ENCODE data around the gene SYDE2. TPM values are rescaled to one million over a fixed set of nuclear protein-coding genes. Genes with fewer than 3 reads are reported as not detected.

Gene SYDE2
- total RNA-seq, 5 donors from 2014 or later (not counting 1 experiment from before 2014, with no cell fraction given): 4.5 to 9.2 (median 5.8) TPM

DNA sequence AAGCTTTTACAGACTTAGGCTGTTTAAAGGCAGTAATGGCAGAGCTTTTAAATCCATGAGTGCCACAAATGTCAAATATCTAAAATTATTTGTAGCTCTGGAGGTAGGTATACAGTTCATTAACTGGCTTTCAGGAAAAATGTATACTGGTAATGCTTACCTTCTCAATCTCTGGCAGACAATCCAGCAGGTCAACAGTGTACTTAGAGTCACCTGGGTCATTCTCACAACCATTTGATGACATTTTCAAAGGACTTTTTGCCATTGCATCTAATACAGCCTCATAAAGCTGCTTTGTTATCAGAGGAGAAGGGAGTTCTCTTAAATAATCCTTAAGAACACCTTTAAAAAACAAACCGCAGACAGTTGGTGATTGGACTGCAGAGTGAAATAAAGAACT is 31.9 kb downstream of the SYDE2 start:
- Mint-ChIP-seq H3K9me3 (no peaks in the 10 kb centered on the region), H3K27me3 (no peaks in the 10 kb centered on the region), H3K4me1 (peaks cover 15 to 25% (median 20%) of the 10 kb centered on the region in 3 donors), H3K4me3 (no peak overlapping the region), H3K36me3 (peaks cover 16% of the 10 kb centered on the region), H3K27ac (no peak overlapping the region)
- ChIA-PET POLR2A (interaction anchor here in 1 of 2 donors (0.6 kb wide), 1 partner anchor 26 kb away, joined by 3 read pairs; no protein-coding TSS in a partner anchor), CTCF (interaction anchor here in 1 of 2 donors (1.2 kb wide), 1 partner anchor 71 kb away, joined by 3 read pairs; no protein-coding TSS in a partner anchor)
- no peak overlapping the region for H3K27ac ChIP-seq (ENCODE audit: low read length)
- H3K9me3 ChIP-seq: no peaks in the 10 kb centered on the region
- no peaks in the 10 kb centered on the region for H3K27me3 ChIP-seq (replicated peaks in 1 of 2; ENCODE audit: control insufficient read depth in 2 of 2, extremely low read depth in 1 of 2, insufficient read depth in 2 of 2, low read length in 1 of 2)
- WGBS (ENCODE audit: insufficient coverage): no CpG with 5 or more reads among the region's 1 CpG
- H3K36me3 ChIP-seq (ENCODE audit: control insufficient read depth in 2 of 2, extremely low read depth in 1 of 2, insufficient read depth in 1 of 2, low read length in 1 of 2): no peaks in the 10 kb centered on the region
- H3K4me3 ChIP-seq (ENCODE audit: control insufficient read depth in 1 of 2, extremely low read depth in 1 of 2, low read length in 1 of 2): no peak overlapping the region
- DNase-seq (no peak), ATAC-seq (replicated peaks in 1 of 4) (no peak)
- peaks cover 0 to 3% of the 10 kb centered on the region in 2 experiments for H3K4me1 ChIP-seq (ENCODE audit: control insufficient read depth in 1 of 2, extremely low read depth in 1 of 2, insufficient read depth in 2 of 2, low read length in 2 of 2)

DNA sequence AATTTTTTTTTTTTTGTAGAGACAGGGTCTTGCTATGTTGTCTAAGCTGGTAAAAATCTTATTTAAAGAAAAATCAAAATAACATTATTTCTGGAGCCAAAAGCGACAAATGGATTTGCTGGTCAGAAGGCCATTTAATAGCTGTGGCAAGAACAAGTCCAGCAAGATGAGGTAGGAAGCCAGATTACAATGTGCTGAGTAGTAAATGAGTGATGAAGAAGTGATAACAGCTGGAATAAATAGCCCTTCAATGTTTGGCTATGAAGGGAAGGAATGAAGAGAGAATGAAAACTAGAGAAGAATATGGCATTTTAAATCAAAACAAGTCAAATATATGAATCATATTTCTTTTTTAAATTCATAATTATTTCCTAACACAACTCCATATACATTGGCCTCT is 34.5 kb downstream of the SYDE2 start:
- Mint-ChIP-seq H3K4me3 (no peak overlapping the region), H3K27ac (no peak overlapping the region), H3K4me1 (peaks cover 4 to 8% (median 8%) of the 10 kb centered on the region in 3 donors), H3K27me3 (no peaks in the 10 kb centered on the region), H3K36me3 (peaks cover 19% of the 10 kb centered on the region), H3K9me3 (no peaks in the 10 kb centered on the region)
- Histone ChIP-seq H3K4me3 (ENCODE audit: control insufficient read depth in 1 of 2, extremely low read depth in 1 of 2, low read length in 1 of 2) (no peak overlapping the region), H3K27me3 (replicated peaks in 1 of 2; ENCODE audit: control insufficient read depth in 2 of 2, extremely low read depth in 1 of 2, insufficient read depth in 2 of 2, low read length in 1 of 2) (no peaks in the 10 kb centered on the region), H3K9me3 (no peaks in the 10 kb centered on the region), H3K36me3 (ENCODE audit: control insufficient read depth in 2 of 2, extremely low read depth in 1 of 2, insufficient read depth in 1 of 2, low read length in 1 of 2) (no peaks in the 10 kb centered on the region), H3K27ac (ENCODE audit: low read length) (no peak overlapping the region), H3K4me1 (ENCODE audit: control insufficient read depth in 1 of 2, extremely low read depth in 1 of 2, insufficient read depth in 2 of 2, low read length in 2 of 2) (peaks cover 0 to 2% of the 10 kb centered on the region in 2 experiments)
- DNase-seq (no peak), ATAC-seq (replicated peaks in 1 of 4) (no peak)
- no CpG with 5 or more reads among the region's 1 CpG for WGBS (ENCODE audit: insufficient coverage)
- POLR2A ChIA-PET: no interaction called here
- CTCF ChIA-PET: interaction anchor here in 1 of 2 donors (0.6 to 0.7 kb wide), 2 partner anchors 53 to 279 kb away, joined by 4 read pairs; no protein-coding TSS in a partner anchor

DNA sequence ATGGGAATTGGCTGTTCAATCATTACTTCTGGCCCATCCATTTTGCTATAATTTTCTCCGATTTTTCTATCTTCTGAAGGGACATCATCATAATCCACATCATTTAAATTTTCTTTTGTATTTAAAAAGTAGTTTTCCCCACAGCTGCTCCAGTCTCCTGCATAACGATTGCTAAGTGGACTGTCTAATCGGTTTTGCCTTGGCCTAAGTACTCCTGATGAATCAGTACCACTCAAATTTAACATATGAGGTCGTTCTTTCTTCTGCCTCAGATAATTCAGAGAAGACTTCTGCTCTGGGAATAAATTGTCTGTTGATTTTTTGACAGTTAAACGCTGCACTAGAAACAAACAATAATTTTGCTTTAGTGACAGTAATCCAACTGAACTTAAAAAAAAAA is 41.9 kb downstream of the SYDE2 start:
- Mint-ChIP-seq H3K4me3 (no peak overlapping the region), H3K27me3 (no peaks in the 10 kb centered on the region), H3K4me1 (no peaks in the 10 kb centered on the region), H3K9me3 (no peaks in the 10 kb centered on the region), H3K36me3 (peaks cover 6% of the 10 kb centered on the region), H3K27ac (no peak overlapping the region)
- 60% methylated on average over 1 of the region's 5 CpGs for WGBS (ENCODE audit: insufficient coverage)
- H3K27ac ChIP-seq (ENCODE audit: low read length): no peak overlapping the region
- DNase-seq (no peak), ATAC-seq (replicated peaks in 1 of 4) (no peak)
- POLR2A ChIA-PET: interaction anchor here in 1 of 2 donors (0.5 kb wide), 1 partner anchor 37 kb away, joined by 3 read pairs; no protein-coding TSS in a partner anchor
- no peaks in the 10 kb centered on the region for H3K4me1 ChIP-seq (ENCODE audit: control insufficient read depth in 1 of 2, extremely low read depth in 1 of 2, insufficient read depth in 2 of 2, low read length in 2 of 2)
- CTCF ChIA-PET: interaction anchor here (0.6 to 0.9 kb wide), 2 partner anchors 36 to 40 kb away, joined by 3 read pairs; no protein-coding TSS in a partner anchor
- H3K36me3 ChIP-seq (ENCODE audit: control insufficient read depth in 2 of 2, extremely low read depth in 1 of 2, insufficient read depth in 1 of 2, low read length in 1 of 2): no peaks in the 10 kb centered on the region
- H3K9me3 ChIP-seq: no peaks in the 10 kb centered on the region
- no peaks in the 10 kb centered on the region for H3K27me3 ChIP-seq (replicated peaks in 1 of 2; ENCODE audit: control insufficient read depth in 2 of 2, extremely low read depth in 1 of 2, insufficient read depth in 2 of 2, low read length in 1 of 2)
- H3K4me3 ChIP-seq (ENCODE audit: control insufficient read depth in 1 of 2, extremely low read depth in 1 of 2, low read length in 1 of 2): no peak overlapping the region

DNA sequence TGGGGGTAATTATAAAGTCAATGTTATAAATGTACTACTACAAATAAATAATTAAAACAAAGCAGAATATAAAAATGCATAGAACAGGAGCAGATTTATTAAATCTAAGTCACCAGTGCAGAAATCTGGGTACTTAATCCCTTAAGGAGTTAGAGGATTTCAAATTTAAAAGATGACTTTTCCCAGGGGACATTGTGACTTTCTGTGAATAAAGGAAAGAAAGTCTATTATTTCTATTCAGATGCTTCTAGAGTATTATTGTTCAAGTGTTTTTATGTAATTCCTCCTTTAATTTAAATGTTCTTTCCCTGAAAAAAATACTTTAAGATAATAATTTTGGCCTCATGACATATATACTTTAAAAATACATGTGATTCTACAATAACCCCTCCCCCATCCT is 43.4 kb downstream of the SYDE2 start:
- no peak overlapping the region for H3K27ac Mint-ChIP-seq
- POLR2A ChIA-PET: no interaction called here
- no peaks in the 10 kb centered on the region for H3K9me3 Mint-ChIP-seq
- Histone ChIP-seq H3K27me3 (replicated peaks in 1 of 2; ENCODE audit: control insufficient read depth in 2 of 2, extremely low read depth in 1 of 2, insufficient read depth in 2 of 2, low read length in 1 of 2) (no peaks in the 10 kb centered on the region), H3K4me1 (ENCODE audit: control insufficient read depth in 1 of 2, extremely low read depth in 1 of 2, insufficient read depth in 2 of 2, low read length in 2 of 2) (no peaks in the 10 kb centered on the region), H3K4me3 (ENCODE audit: control insufficient read depth in 1 of 2, extremely low read depth in 1 of 2, low read length in 1 of 2) (no peak overlapping the region), H3K36me3 (ENCODE audit: control insufficient read depth in 2 of 2, extremely low read depth in 1 of 2, insufficient read depth in 1 of 2, low read length in 1 of 2) (no peaks in the 10 kb centered on the region), H3K27ac (ENCODE audit: low read length) (no peak overlapping the region), H3K9me3 (no peaks in the 10 kb centered on the region)
- H3K36me3 Mint-ChIP-seq: no peaks in the 10 kb centered on the region
- no peaks in the 10 kb centered on the region for H3K4me1 Mint-ChIP-seq
- CTCF ChIA-PET: no interaction called here
- no peak for ATAC-seq (replicated peaks in 1 of 4)
- no peak overlapping the region for H3K4me3 Mint-ChIP-seq
- no peaks in the 10 kb centered on the region for H3K27me3 Mint-ChIP-seq
- no peak for DNase-seq

DNA sequence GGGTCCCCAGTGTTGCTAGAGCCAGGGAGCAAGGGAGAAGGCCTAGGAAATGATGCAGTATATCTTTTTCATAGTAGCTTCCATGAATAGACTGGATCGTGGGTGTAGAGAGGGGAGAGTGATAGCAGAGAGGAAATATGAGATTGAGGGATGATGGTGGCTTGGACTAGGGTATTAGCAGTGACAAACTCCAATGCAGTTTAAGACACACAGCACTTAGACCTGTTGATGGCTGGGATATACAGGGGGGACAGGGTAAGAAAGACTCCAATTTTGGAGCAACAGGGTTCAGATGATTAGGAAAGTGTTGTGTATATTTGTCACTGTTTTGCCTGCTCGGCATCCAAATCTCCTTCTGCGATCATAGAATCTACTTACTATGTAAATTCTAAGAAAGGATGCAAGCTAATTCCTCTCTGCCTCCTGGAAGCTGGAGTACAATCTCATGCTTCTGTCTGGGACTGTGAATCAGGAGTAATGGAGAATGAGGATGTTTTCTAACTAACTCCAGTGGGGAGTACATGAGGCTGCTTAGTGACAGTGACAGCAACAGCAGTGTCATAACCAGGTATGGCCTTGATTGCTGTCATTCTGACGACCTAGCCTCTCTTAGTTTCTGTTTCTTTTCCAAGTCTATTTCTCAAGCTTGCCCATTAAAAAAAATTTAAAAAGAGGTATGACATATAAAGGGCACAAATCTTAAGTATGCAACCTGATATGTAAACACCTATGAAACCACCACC is 47.5 kb downstream of the SYDE2 start:
- Mint-ChIP-seq H3K4me1 (no peaks in the 10 kb centered on the region), H3K36me3 (no peaks in the 10 kb centered on the region), H3K27ac (no peak overlapping the region), H3K27me3 (no peaks in the 10 kb centered on the region), H3K9me3 (no peaks in the 10 kb centered on the region), H3K4me3 (no peak overlapping the region)
- ChIA-PET CTCF (no interaction called here), POLR2A (interaction anchor here in 1 of 2 donors (0.6 kb wide), 1 partner anchor 18 kb away, joined by 6 read pairs; no protein-coding TSS in a partner anchor)
- DNase-seq (no peak), ATAC-seq (replicated peaks in 1 of 4) (peak in 1 of 4 experiments; percentile 29)
- Histone ChIP-seq H3K4me1 (ENCODE audit: control insufficient read depth in 1 of 2, extremely low read depth in 1 of 2, insufficient read depth in 2 of 2, low read length in 2 of 2) (no peaks in the 10 kb centered on the region), H3K27me3 (replicated peaks in 1 of 2; ENCODE audit: control insufficient read depth in 2 of 2, extremely low read depth in 1 of 2, insufficient read depth in 2 of 2, low read length in 1 of 2) (no peaks in the 10 kb centered on the region), H3K27ac (ENCODE audit: low read length) (no peak overlapping the region), H3K36me3 (ENCODE audit: control insufficient read depth in 2 of 2, extremely low read depth in 1 of 2, insufficient read depth in 1 of 2, low read length in 1 of 2) (no peaks in the 10 kb centered on the region), H3K9me3 (no peaks in the 10 kb centered on the region), H3K4me3 (ENCODE audit: control insufficient read depth in 1 of 2, extremely low read depth in 1 of 2, low read length in 1 of 2) (no peak overlapping the region)
- WGBS (ENCODE audit: insufficient coverage): 64% methylated on average over 1 of the region's 4 CpGs

DNA sequence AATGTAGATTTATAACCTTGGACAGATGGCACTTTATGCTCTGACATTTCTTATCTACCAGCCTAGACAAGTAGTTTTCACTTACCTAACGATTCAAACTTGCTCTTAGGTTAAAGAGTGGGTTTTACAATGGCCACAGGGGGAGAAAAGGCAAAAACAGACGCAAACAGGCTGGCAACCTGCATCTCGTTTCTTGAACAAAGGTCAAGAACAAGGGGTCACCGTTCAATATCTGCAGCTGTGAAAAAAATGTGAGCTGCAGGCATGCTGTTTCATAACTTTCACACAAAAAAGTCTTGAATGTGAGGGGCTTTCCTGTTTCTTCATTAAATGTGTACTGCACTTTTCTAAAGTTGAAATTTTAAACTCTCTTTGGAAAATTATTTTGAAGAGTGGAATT is 49.4 kb downstream of the SYDE2 start:
- DNase-seq: no peak
- no peak overlapping the region for H3K27ac ChIP-seq (ENCODE audit: low read length)
- H3K27me3 Mint-ChIP-seq: no peaks in the 10 kb centered on the region
- H3K27me3 ChIP-seq (replicated peaks in 1 of 2; ENCODE audit: control insufficient read depth in 2 of 2, extremely low read depth in 1 of 2, insufficient read depth in 2 of 2, low read length in 1 of 2): no peaks in the 10 kb centered on the region
- no peak for ATAC-seq (replicated peaks in 1 of 4)
- no peaks in the 10 kb centered on the region for H3K9me3 Mint-ChIP-seq
- no peak overlapping the region for H3K4me3 ChIP-seq (ENCODE audit: control insufficient read depth in 1 of 2, extremely low read depth in 1 of 2, low read length in 1 of 2)
- H3K4me1 Mint-ChIP-seq: no peaks in the 10 kb centered on the region
- CTCF ChIA-PET: no interaction called here
- no CpG with 5 or more reads among the region's 4 CpGs for WGBS (ENCODE audit: insufficient coverage)
- no peak overlapping the region for H3K27ac Mint-ChIP-seq
- H3K4me3 Mint-ChIP-seq: no peak overlapping the region
- no peaks in the 10 kb centered on the region for H3K9me3 ChIP-seq
- no peaks in the 10 kb centered on the region for H3K36me3 Mint-ChIP-seq
- no peaks in the 10 kb centered on the region for H3K36me3 ChIP-seq (ENCODE audit: control insufficient read depth in 2 of 2, extremely low read depth in 1 of 2, insufficient read depth in 1 of 2, low read length in 1 of 2)
- POLR2A ChIA-PET: no interaction called here
- no peaks in the 10 kb centered on the region for H3K4me1 ChIP-seq (ENCODE audit: control insufficient read depth in 1 of 2, extremely low read depth in 1 of 2, insufficient read depth in 2 of 2, low read length in 2 of 2)
